Stimulated activated CD4-positive, alpha-beta T cell treated with anti-CD3 and anti-CD28 coated beads, TNF-alpha, amount 100 ng/mL, for 48 hours (primary cell): ENCODE results near the gene SPRR5.

Experiments
- DNase-seq, 3 donors: peaks; one replicate each; pipeline ENCODE4 v3.0.0-alpha.2; 2020; ENCODE audit warnings: low read depth in 3 of 3

Gene SPRR5

GRCh38 chr1:152983234-152983633 is 36.2 kb downstream of the SPRR5 start:
- no peak for DNase-seq

- no peak for DNase-seq
Measured at GRCh38 chr1:152983743-152984142, 36.7 kb downstream of the SPRR5 start, which contains the start of gene SPRR1A. TSS of gene SPRR1A (plus strand) at chr1:152984081. CDS start at chr1:152985231, 1,150 bp downstream.

GRCh38 chr1:152986578-152986977 is 39.6 kb downstream of the SPRR5 start:
- DNase-seq, result no peak

- no peak for DNase-seq
Measured at GRCh38 chr1:152993186-152993585, 46.2 kb downstream of the SPRR5 start.

- no peak for DNase-seq
Measured at GRCh38 chr1:152995842-152996241, 48.8 kb downstream of the SPRR5 start.

- DNase-seq, result no peak
Measured at GRCh38 chr1:152996633-152997400, 49.8 kb downstream of the SPRR5 start.

GRCh38 chr1:152997901-152998300 is 50.9 kb downstream of the SPRR5 start:
- DNase-seq, result no peak

GRCh38 chr1:152998476-152998875 is 51.5 kb downstream of the SPRR5 start:
- no peak for DNase-seq
